ENCODE measurements around the gene TBC1D28. TPM values are rescaled to one million over a fixed set of nuclear protein-coding genes. Genes with fewer than 3 reads are reported as not detected.
"Not testable (repeated sequence)": the region's sequence is repeated elsewhere in the genome, so short reads cannot be mapped to it uniquely, and the experiment has no call there.

TBC1D28 gene
- total RNA-seq (2022) (not detected in 2 replicates), Bru-seq, nascent RNA (percentile 13 among the genes with signal in this experiment), BruChase-seq, experiment 1, labeled RNA remaining after a 2-hour chase (percentile 8 among the genes with signal in this experiment), BruChase-seq, experiment 2, labeled RNA remaining after a 6-hour chase (not detected)
- long read RNA-seq: 0 reads

- H3K27me3 Mint-ChIP-seq (ENCODE audit: insufficient read depth, unreplicated experiment); POLR2A ChIA-PET; H3K4me1 Mint-ChIP-seq (ENCODE audit: low read depth, unreplicated experiment); H3K9me3 ChIP-seq; CTCF ChIA-PET; H3K27ac Mint-ChIP-seq (ENCODE audit: unreplicated experiment); H3K4me1 ChIP-seq; H3K4me3 Mint-ChIP-seq (ENCODE audit: unreplicated experiment); intact Hi-C loops (cut with micrococcal nuclease; ENCODE audit: unreplicated experiment); DNase-seq; H3K36me3 ChIP-seq (ENCODE audit: control insufficient read depth, insufficient read depth, low read length); H3K36me3 Mint-ChIP-seq (ENCODE audit: insufficient read depth, unreplicated experiment); BruUV-seq (replicated peaks); H3K27me3 ChIP-seq (replicated peaks; ENCODE audit: control insufficient read depth, insufficient read depth, low read length); H3K4me3 ChIP-seq (ENCODE audit: low read depth, low read length); H3K9me3 Mint-ChIP-seq (ENCODE audit: unreplicated experiment): not testable (repeated sequence)
These were observed at the start of gene TBC1D28 for GRCh38 chr17:18644291-18644690. TBC1D28 (minus strand) TSS chr17:18644391; CDS start chr17:18641352, 3,039 bp downstream.

- H3K27ac Mint-ChIP-seq (ENCODE audit: unreplicated experiment); H3K36me3 ChIP-seq (ENCODE audit: control insufficient read depth, insufficient read depth, low read length); DNase-seq; H3K4me1 ChIP-seq; H3K9me3 Mint-ChIP-seq (ENCODE audit: unreplicated experiment); H3K36me3 Mint-ChIP-seq (ENCODE audit: insufficient read depth, unreplicated experiment); intact Hi-C loops (cut with micrococcal nuclease; ENCODE audit: unreplicated experiment); H3K27me3 ChIP-seq (replicated peaks; ENCODE audit: control insufficient read depth, insufficient read depth, low read length); H3K9me3 ChIP-seq; POLR2A ChIA-PET; H3K4me1 Mint-ChIP-seq (ENCODE audit: low read depth, unreplicated experiment); H3K27me3 Mint-ChIP-seq (ENCODE audit: insufficient read depth, unreplicated experiment); BruUV-seq (replicated peaks): not testable (repeated sequence)
- CTCF ChIA-PET: interaction anchor here (0.5 kb wide), 1 partner anchor 21 kb away, joined by 3 read pairs; no protein-coding TSS in a partner anchor
- peak overlapping the region; percentile 50 for H3K4me3 ChIP-seq (ENCODE audit: low read depth, low read length)
- H3K4me3 Mint-ChIP-seq (ENCODE audit: unreplicated experiment): peak overlapping the region; percentile 82
These were observed 38.5 kb upstream of the TBC1D28 start for GRCh38 chr17:18682668-18683067.

- H3K4me1 ChIP-seq; POLR2A ChIA-PET; H3K9me3 Mint-ChIP-seq (ENCODE audit: unreplicated experiment); H3K27me3 Mint-ChIP-seq (ENCODE audit: insufficient read depth, unreplicated experiment); H3K36me3 ChIP-seq (ENCODE audit: control insufficient read depth, insufficient read depth, low read length); H3K4me1 Mint-ChIP-seq (ENCODE audit: low read depth, unreplicated experiment); H3K9me3 ChIP-seq; H3K27me3 ChIP-seq (replicated peaks; ENCODE audit: control insufficient read depth, insufficient read depth, low read length); H3K36me3 Mint-ChIP-seq (ENCODE audit: insufficient read depth, unreplicated experiment); intact Hi-C loops (cut with micrococcal nuclease; ENCODE audit: unreplicated experiment): not testable (repeated sequence)
- peak within 1 kb of the TSS; percentile 50 for H3K4me3 ChIP-seq (ENCODE audit: low read depth, low read length)
- Mint-ChIP-seq H3K4me3 (ENCODE audit: unreplicated experiment) (peak within 1 kb of the TSS; percentile 82), H3K27ac (ENCODE audit: unreplicated experiment) (peak within 1 kb of the TSS; percentile 66)
- CTCF ChIA-PET: interaction anchor here (0.5 kb wide), 1 partner anchor 22 kb away, joined by 3 read pairs; no protein-coding TSS in a partner anchor
- peak; percentile 91 to 97 for DNase-seq
- BruUV-seq (replicated peaks): TSS peak; percentile 54
These were observed 37.8 kb upstream of the TBC1D28 start, which contains the start of gene FOXO3B for GRCh38 chr17:18681767-18682571. FOXO3B (minus strand) TSS chr17:18682314; CDS start chr17:18681651, 663 bp downstream.

- H3K27ac Mint-ChIP-seq (ENCODE audit: unreplicated experiment); H3K9me3 ChIP-seq; H3K4me3 Mint-ChIP-seq (ENCODE audit: unreplicated experiment); H3K4me3 ChIP-seq (ENCODE audit: low read depth, low read length); H3K4me1 Mint-ChIP-seq (ENCODE audit: low read depth, unreplicated experiment); H3K27me3 Mint-ChIP-seq (ENCODE audit: insufficient read depth, unreplicated experiment); H3K4me1 ChIP-seq; DNase-seq; BruUV-seq (replicated peaks); intact Hi-C loops (cut with micrococcal nuclease; ENCODE audit: unreplicated experiment); POLR2A ChIA-PET; CTCF ChIA-PET; H3K36me3 ChIP-seq (ENCODE audit: control insufficient read depth, insufficient read depth, low read length); H3K36me3 Mint-ChIP-seq (ENCODE audit: insufficient read depth, unreplicated experiment); H3K27me3 ChIP-seq (replicated peaks; ENCODE audit: control insufficient read depth, insufficient read depth, low read length): not testable (repeated sequence)
- H3K9me3 Mint-ChIP-seq (ENCODE audit: unreplicated experiment): peaks cover 10% of the 10 kb centered on the region
These were observed 33.2 kb upstream of the TBC1D28 start for GRCh38 chr17:18677381-18677780.

GRCh38 chr17:18676928-18677327, 32.7 kb upstream of the TBC1D28 start:
- DNase-seq; H3K36me3 ChIP-seq (ENCODE audit: control insufficient read depth, insufficient read depth, low read length); H3K9me3 ChIP-seq; H3K27me3 Mint-ChIP-seq (ENCODE audit: insufficient read depth, unreplicated experiment); H3K4me3 ChIP-seq (ENCODE audit: low read depth, low read length); CTCF ChIA-PET; H3K4me1 ChIP-seq; H3K4me3 Mint-ChIP-seq (ENCODE audit: unreplicated experiment); intact Hi-C loops (cut with micrococcal nuclease; ENCODE audit: unreplicated experiment); H3K27ac Mint-ChIP-seq (ENCODE audit: unreplicated experiment); POLR2A ChIA-PET; H3K4me1 Mint-ChIP-seq (ENCODE audit: low read depth, unreplicated experiment); H3K27me3 ChIP-seq (replicated peaks; ENCODE audit: control insufficient read depth, insufficient read depth, low read length); BruUV-seq (replicated peaks): not testable (repeated sequence)
- peaks cover 11% of the 10 kb centered on the region for H3K36me3 Mint-ChIP-seq (ENCODE audit: insufficient read depth, unreplicated experiment)
- H3K9me3 Mint-ChIP-seq (ENCODE audit: unreplicated experiment): peaks cover 10% of the 10 kb centered on the region

- H3K4me1 Mint-ChIP-seq (ENCODE audit: low read depth, unreplicated experiment); H3K4me3 Mint-ChIP-seq (ENCODE audit: unreplicated experiment); BruUV-seq (replicated peaks); H3K4me1 ChIP-seq; DNase-seq; H3K4me3 ChIP-seq (ENCODE audit: low read depth, low read length); H3K36me3 ChIP-seq (ENCODE audit: control insufficient read depth, insufficient read depth, low read length); H3K27me3 Mint-ChIP-seq (ENCODE audit: insufficient read depth, unreplicated experiment); H3K27me3 ChIP-seq (replicated peaks; ENCODE audit: control insufficient read depth, insufficient read depth, low read length); CTCF ChIA-PET; H3K27ac Mint-ChIP-seq (ENCODE audit: unreplicated experiment); intact Hi-C loops (cut with micrococcal nuclease; ENCODE audit: unreplicated experiment); POLR2A ChIA-PET; H3K9me3 ChIP-seq: not testable (repeated sequence)
- peaks cover 17% of the 10 kb centered on the region for H3K9me3 Mint-ChIP-seq (ENCODE audit: unreplicated experiment)
- H3K36me3 Mint-ChIP-seq (ENCODE audit: insufficient read depth, unreplicated experiment): peaks cover 24% of the 10 kb centered on the region
These were observed 28.4 kb upstream of the TBC1D28 start for GRCh38 chr17:18672395-18673227.

Measured in Caco-2 (cell line).